A549 (cell line): ENCODE data around the gene DTNB.

Source experiments
- BHLHE40 ChIP-seq: IDR thresholded peaks from 2 replicates; pipeline ENCODE4 v1.6.1; 2012; ENCODE audit warnings: low read depth, low read length, inconsistent platforms
- EP300 ChIP-seq, 2 experiments: fragments of >200 bp; sonication (Bioruptor Twin); formaldehyde crosslinking; IDR thresholded peaks; 2 replicates in 1 of 2; 3 replicates in 1 of 2; pipeline ENCODE4 v1.6.1; 2016 to 2017
- HMGXB4 ChIP-seq: fragments of 250-450 bp; sonication (Bioruptor Pico); IDR thresholded peaks from 2 replicates; pipeline ENCODE4 v1.5.0; 2021; ENCODE audit warnings: mild to moderate bottlenecking, moderate library complexity, borderline replicate concordance
- JUN ChIP-seq, 2 experiments: fragments of >200 bp; sonication (Bioruptor Twin); formaldehyde crosslinking; IDR thresholded peaks; 2 replicates in 1 of 2; 3 replicates in 1 of 2; pipeline ENCODE4 v1.6.1; 2016 to 2017
- KDM1A ChIP-seq: fragments of 200-600 bp; sonication (generic); IDR thresholded peaks from 2 replicates; pipeline ENCODE4 v1.6.1; 2016; ENCODE audit warnings: low read depth, mild to moderate bottlenecking
- MAFK ChIP-seq: fragments of 450-650 bp; IDR thresholded peaks from 2 replicates; pipeline ENCODE4 v1.6.1; 2014; ENCODE audit not compliant: partially characterized antibody
- MAZ ChIP-seq: fragments of 150-350 bp; IDR thresholded peaks from 2 replicates; pipeline ENCODE4 v1.6.1; 2014; ENCODE audit warnings: antibody characterized with exemption, low read depth, low read length, borderline replicate concordance
- POLR2A ChIP-seq: IDR thresholded peaks from 2 replicates; pipeline ENCODE4 v1.6.1; 2012; ENCODE audit warnings: mild to moderate bottlenecking, low read length
- RFX5 ChIP-seq: fragments of 450-650 bp; IDR thresholded peaks from 2 replicates; pipeline ENCODE4 v1.7.1; 2014; ENCODE audit warnings: antibody characterized with exemption, mild to moderate bottlenecking, moderate library complexity
- TF ChIP-seq, protein P1 (sequence below): fragments of >200 bp; sonication (Bioruptor Twin); formaldehyde crosslinking; IDR thresholded peaks from 3 replicates; pipeline ENCODE4 v1.5.1; 2016
- TF ChIP-seq, protein P2 (sequence below): fragments of 200-600 bp; sonication (generic); IDR thresholded peaks from 2 replicates; pipeline ENCODE4 v1.6.1; 2016; ENCODE audit warnings: antibody characterized with exemption, mild to moderate bottlenecking, moderate library complexity
- TF ChIP-seq, protein P3 (sequence below): fragments of >200 bp; sonication (Bioruptor Twin); formaldehyde crosslinking; IDR thresholded peaks from 3 replicates; pipeline ENCODE4 v1.6.1; 2016

- TF ChIP-seq POLR2A (peak; percentile 80), HMGXB4 (no peak), JUN (IDR thresholded peaks at IDR 0.05) (peak in 1 of 2 experiments; percentile 39; a peak in 1 of 5 replicates), BHLHE40 (no peak), EP300 (IDR thresholded peaks at IDR 0.05) (no peak), MAZ (no peak), MAFK (peak; percentile 98), RFX5 (no peak), KDM1A (no peak)
- TF ChIP-seq, protein P1, sequence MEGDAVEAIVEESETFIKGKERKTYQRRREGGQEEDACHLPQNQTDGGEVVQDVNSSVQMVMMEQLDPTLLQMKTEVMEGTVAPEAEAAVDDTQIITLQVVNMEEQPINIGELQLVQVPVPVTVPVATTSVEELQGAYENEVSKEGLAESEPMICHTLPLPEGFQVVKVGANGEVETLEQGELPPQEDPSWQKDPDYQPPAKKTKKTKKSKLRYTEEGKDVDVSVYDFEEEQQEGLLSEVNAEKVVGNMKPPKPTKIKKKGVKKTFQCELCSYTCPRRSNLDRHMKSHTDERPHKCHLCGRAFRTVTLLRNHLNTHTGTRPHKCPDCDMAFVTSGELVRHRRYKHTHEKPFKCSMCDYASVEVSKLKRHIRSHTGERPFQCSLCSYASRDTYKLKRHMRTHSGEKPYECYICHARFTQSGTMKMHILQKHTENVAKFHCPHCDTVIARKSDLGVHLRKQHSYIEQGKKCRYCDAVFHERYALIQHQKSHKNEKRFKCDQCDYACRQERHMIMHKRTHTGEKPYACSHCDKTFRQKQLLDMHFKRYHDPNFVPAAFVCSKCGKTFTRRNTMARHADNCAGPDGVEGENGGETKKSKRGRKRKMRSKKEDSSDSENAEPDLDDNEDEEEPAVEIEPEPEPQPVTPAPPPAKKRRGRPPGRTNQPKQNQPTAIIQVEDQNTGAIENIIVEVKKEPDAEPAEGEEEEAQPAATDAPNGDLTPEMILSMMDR: peak; percentile 98
- TF ChIP-seq, protein P2, sequence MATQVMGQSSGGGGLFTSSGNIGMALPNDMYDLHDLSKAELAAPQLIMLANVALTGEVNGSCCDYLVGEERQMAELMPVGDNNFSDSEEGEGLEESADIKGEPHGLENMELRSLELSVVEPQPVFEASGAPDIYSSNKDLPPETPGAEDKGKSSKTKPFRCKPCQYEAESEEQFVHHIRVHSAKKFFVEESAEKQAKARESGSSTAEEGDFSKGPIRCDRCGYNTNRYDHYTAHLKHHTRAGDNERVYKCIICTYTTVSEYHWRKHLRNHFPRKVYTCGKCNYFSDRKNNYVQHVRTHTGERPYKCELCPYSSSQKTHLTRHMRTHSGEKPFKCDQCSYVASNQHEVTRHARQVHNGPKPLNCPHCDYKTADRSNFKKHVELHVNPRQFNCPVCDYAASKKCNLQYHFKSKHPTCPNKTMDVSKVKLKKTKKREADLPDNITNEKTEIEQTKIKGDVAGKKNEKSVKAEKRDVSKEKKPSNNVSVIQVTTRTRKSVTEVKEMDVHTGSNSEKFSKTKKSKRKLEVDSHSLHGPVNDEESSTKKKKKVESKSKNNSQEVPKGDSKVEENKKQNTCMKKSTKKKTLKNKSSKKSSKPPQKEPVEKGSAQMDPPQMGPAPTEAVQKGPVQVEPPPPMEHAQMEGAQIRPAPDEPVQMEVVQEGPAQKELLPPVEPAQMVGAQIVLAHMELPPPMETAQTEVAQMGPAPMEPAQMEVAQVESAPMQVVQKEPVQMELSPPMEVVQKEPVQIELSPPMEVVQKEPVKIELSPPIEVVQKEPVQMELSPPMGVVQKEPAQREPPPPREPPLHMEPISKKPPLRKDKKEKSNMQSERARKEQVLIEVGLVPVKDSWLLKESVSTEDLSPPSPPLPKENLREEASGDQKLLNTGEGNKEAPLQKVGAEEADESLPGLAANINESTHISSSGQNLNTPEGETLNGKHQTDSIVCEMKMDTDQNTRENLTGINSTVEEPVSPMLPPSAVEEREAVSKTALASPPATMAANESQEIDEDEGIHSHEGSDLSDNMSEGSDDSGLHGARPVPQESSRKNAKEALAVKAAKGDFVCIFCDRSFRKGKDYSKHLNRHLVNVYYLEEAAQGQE: no peak
- TF ChIP-seq, protein P3, sequence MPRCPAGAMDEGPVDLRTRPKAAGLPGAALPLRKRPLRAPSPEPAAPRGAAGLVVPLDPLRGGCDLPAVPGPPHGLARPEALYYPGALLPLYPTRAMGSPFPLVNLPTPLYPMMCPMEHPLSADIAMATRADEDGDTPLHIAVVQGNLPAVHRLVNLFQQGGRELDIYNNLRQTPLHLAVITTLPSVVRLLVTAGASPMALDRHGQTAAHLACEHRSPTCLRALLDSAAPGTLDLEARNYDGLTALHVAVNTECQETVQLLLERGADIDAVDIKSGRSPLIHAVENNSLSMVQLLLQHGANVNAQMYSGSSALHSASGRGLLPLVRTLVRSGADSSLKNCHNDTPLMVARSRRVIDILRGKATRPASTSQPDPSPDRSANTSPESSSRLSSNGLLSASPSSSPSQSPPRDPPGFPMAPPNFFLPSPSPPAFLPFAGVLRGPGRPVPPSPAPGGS: no peak
Measured at GRCh38 chr2:25362049-25362433, 311.3 kb downstream of the DTNB start.
